Lower leg skin (tissue), 3 donors: ENCODE results near the gene CDH13.

Source experiments
- POLR2A ChIP-seq, 2 donors: fragments of 450-650 bp; IDR thresholded peaks; one replicate each; pipeline ENCODE4 v1.6.1; 2016 to 2017; ENCODE audit warnings: antibody characterized with exemption in 2 of 2, mild to moderate bottlenecking in 1 of 2, moderate library complexity in 1 of 2
- TF ChIP-seq, protein P1 (sequence below), 3 donors: fragments of 450-650 bp; IDR thresholded peaks; one replicate each; pipeline ENCODE4 v1.5.1; 2016; ENCODE audit warnings: antibody characterized with exemption in 3 of 3, mild to moderate bottlenecking in 3 of 3, moderate library complexity in 2 of 3

DNA sequence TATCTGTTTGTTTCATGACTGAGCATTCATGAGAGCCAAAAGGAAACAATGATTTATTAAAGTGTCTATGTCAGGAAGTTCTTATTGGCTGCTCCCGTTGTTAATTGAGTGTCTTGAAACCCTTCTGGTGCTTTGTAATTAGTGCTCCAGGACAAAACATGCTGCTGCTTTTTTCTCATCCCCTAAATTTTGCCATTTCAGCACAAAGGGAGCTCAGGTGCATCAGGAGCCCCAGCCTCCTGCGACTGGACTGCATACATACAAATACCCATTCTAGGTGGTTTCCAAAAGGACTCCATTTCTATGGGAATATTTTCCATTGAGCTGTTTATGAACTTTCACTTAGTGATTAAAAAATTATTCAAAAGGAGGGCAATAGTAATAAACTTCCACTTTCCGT is 354.0 kb downstream of the CDH13 start:
- TF ChIP-seq, protein P1, sequence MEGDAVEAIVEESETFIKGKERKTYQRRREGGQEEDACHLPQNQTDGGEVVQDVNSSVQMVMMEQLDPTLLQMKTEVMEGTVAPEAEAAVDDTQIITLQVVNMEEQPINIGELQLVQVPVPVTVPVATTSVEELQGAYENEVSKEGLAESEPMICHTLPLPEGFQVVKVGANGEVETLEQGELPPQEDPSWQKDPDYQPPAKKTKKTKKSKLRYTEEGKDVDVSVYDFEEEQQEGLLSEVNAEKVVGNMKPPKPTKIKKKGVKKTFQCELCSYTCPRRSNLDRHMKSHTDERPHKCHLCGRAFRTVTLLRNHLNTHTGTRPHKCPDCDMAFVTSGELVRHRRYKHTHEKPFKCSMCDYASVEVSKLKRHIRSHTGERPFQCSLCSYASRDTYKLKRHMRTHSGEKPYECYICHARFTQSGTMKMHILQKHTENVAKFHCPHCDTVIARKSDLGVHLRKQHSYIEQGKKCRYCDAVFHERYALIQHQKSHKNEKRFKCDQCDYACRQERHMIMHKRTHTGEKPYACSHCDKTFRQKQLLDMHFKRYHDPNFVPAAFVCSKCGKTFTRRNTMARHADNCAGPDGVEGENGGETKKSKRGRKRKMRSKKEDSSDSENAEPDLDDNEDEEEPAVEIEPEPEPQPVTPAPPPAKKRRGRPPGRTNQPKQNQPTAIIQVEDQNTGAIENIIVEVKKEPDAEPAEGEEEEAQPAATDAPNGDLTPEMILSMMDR (IDR thresholded peaks at IDR 0.05), result no peak
- TF ChIP-seq POLR2A (IDR thresholded peaks at IDR 0.05), result no peak
